NCI-H187 treated with DMSO at 0.1 percent for 48 hours (cell line): ENCODE measurements around the gene CBX7.

Experiments used
- DNase-seq: peaks from one replicate; lab custom pipeline; 2025; lab: John Stamatoyannopoulos, UW

Gene CBX7

GRCh38 chr22:39091126-39092081 is 61.1 kb downstream of the CBX7 start:
- DNase-seq, result no peak

GRCh38 chr22:39090426-39091064 is 61.9 kb downstream of the CBX7 start:
- DNase-seq, result no peak

DNA sequence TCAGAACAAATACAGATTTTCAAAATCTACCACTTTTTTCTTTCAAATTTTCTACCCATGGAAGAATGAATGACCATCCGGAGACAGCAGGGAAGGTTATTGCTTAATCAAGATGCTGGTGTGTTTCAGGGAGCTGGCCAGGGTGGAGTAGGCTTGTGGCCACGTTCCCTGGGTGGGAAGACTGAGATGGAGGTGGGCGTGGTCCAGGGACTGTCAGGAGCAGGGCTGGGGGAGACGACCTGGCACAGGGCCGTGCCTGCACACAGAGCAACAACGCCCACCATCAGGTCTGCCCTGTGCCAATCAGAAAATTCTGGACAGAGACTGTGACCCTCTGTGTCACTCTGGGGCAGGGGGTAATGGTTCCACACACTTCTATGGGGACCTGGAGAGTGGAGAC is 62.6 kb downstream of the CBX7 start:
- no peak for DNase-seq

DNA sequence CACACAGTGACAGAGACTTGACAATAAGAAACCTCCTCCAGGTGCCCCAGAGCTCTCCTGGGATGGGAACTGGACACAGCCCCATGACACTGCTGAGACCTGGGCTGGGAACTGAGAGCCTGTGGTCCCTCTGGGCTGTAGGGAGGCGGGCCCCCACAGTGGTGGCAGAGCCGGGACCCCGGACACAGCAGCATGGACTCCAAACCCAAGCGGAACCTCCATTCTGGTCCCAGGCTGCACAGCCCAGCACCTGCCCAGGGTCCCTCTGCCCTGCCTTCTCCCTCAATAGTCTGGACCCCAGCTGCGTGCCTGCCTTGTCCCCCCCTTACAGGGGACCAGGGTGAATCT is 63.8 kb downstream of the CBX7 start:
- no peak for DNase-seq

- no peak for DNase-seq
Observed at GRCh38 chr22:39087881-39088684, 64.4 kb downstream of the CBX7 start.

DNA sequence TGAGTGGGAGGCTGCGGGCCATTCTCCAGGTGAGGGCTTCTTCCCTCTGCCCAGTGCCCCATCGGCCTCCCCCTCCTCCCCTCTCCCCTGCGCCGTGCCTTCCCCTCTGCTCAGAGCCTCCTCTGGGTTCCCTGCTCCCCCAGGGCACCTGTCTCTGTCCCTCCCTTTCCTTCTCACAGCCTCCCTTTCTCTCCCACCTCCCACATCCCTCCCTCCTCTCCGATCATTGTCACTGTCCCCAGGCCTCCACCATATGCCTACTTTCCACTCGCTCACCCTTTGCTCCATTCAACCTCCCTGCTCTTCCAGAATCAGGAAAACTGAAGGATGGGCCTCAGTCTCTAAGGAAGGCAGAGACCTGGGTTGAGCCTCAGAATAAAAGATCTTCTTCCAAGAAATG is 65.4 kb downstream of the CBX7 start:
- no peak for DNase-seq

- no peak for DNase-seq
Observed at GRCh38 chr22:39084666-39085065, 67.8 kb downstream of the CBX7 start.

- no peak for DNase-seq
Observed at GRCh38 chr22:39083212-39084165, 69.0 kb downstream of the CBX7 start.

- no peak for DNase-seq
Observed at GRCh38 chr22:39081598-39081997, 70.9 kb downstream of the CBX7 start.

GRCh38 chr22:39081016-39081415 is 71.5 kb downstream of the CBX7 start:
- DNase-seq, result no peak
